Adipose tissue (tissue), 3 donors: ENCODE results near the gene VWF. TPM values are rescaled to one million over a fixed set of nuclear protein-coding genes. Genes with fewer than 3 reads are reported as not detected.
"Not testable (repeated sequence)": the region's sequence is repeated elsewhere in the genome, so short reads cannot be mapped to it uniquely, and the experiment has no call there.

ENCODE experiments used
- H3K27ac ChIP-seq: one replicate; pipeline ENCODE4 v1.5.1; 2013; ENCODE audit warnings: low read depth, low read length
- WGBS, 3 donors: extraction: QIAGEN DNeasy Blood & Tissue Kit; methylation state at CpG; one replicate each; pipeline ENCODE4 v1.1.7; 2013; 5-methylcytosine and 5-hydroxymethylcytosine counted together
- polyA plus RNA-seq, 3 donors: library from polyadenylated mRNA; stranded (reverse); fragments of 200-250 nt; gene quantifications; one replicate each; pipeline ENCODE4 v1.2.3, GENCODE V29; 2013
- donor health status: healthy with polysubstance abuse.
- donor health status: Bipolar disorder and iron deficiency.
- donor health status: healthy.

Gene VWF
- polyA plus RNA-seq, 3 donors, result 41.1 to 243 (median 130) TPM

DNA sequence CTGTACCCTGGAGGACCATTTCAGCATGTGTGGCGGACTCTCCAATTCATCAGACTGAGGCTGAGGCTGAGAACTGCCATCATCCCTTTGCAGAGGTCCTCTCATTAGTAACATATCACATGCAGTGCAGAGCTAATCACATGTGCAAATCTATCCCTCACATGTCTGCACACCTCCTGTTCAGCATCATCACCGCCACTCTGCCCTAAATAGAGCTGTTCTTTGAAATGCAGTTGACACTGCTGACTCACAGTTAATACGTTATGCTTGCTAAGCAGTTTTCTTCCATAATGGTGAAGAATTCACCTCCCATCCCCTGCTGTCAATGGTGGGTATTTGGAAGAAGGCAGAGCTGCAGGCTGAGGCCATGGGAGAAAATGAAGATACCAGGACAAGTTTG, 94.4 kb downstream of the VWF start:
- no peak overlapping the region for H3K27ac ChIP-seq
- 77 to 86% (median 84%) methylated on average over 3 of the region's 3 CpGs for WGBS, 3 donors

DNA sequence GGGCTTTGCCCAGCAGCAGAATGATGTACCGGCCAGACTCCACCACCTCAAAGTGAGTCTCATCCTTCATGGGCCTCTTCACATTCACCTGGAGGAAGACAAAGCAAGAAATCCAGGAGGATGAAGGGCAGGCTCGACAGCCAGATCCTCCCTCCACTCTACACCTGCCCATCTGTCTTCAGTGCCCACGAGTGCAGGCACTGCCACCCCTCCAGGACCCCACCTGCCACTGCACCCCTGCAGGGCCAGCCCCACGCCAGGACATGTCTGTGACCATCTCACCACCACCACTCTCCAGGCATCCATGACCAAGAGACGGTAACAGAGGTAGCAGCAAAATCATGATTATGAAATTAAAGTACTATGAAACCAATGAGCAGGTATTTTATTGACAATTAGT, 95.1 kb downstream of the VWF start:
- H3K27ac ChIP-seq, result no peak overlapping the region
- WGBS, 3 donors, result 79 to 89% (median 88%) methylated on average over 5 of the region's 5 CpGs

DNA sequence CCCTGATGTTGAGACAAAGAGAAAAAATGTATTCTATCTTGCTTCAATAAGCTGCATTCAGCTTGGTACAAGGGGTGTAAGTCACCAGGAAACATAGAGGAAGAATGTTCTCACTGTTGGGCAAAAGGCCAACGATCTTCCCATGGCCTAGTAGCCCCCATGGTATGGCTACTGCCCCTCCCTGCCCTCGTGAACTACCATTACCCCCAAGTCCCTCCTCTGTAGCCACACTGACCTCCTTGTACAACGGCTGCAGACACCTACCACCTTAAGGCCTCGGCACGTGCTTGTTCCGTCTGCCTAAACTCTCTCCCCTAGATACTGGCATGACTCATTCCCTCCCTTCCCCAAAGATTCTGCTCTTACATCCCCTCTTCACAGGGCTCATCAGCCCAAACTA, 97.5 kb downstream of the VWF start:
- no peak overlapping the region for H3K27ac ChIP-seq
- WGBS, 3 donors, result 53 to 76% (median 69%) methylated on average over 6 of the region's 6 CpGs

DNA sequence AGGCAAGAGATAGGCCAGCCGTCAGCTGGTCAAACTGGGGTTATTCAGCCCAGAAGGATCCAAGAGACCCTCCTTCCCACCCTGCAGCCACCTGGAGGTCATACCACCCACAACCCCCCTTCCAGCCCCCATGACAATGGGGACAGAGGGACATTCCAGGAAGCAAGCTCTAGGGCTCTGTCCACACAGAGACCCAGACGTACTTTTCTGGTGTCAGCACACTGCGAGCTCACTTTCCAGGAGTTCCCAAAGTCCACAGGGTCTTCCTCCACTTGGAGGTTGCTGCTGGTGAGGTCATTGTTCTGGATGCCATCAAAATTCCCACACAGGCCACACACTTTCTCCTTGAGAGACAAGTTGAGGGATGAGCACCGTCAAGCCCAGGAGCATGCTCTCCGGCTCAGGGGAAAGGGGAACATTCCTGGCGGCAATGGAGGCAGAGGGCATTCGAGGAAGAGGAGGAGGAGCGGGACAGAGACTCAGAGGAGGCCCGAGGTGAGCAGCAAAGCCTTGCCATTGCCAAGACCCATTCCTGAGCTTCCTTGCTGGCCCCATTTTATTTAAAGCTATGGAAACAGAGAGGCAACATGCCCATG, 98.7 kb downstream of the VWF start:
- WGBS, 3 donors, result 56 to 84% (median 81%) methylated on average over 8 to 9 of the region's 9 CpGs
- H3K27ac ChIP-seq, result not testable (repeated sequence)

DNA sequence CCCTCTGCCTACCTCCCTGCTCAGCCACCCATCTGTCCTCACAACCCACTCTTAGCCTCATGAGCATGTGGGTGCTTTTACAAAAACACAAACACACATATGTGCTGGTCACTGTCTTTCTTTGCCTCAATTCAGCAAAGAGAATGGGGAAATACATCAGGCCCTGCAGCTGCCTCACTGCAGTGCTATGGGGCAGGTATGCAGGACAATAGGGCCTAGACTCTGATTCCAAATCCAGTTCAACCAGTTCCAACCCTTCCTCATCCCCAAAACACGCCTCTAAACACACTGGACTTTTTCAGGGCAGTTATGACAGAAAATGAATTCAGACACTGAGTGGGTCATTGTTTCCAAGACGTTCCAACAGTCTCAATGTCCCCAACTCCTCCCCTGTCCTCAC, 100.4 kb downstream of the VWF start:
- H3K27ac ChIP-seq, result not testable (repeated sequence)
- 42 to 78% (median 69%) methylated on average over 2 of the region's 2 CpGs for WGBS, 3 donors

DNA sequence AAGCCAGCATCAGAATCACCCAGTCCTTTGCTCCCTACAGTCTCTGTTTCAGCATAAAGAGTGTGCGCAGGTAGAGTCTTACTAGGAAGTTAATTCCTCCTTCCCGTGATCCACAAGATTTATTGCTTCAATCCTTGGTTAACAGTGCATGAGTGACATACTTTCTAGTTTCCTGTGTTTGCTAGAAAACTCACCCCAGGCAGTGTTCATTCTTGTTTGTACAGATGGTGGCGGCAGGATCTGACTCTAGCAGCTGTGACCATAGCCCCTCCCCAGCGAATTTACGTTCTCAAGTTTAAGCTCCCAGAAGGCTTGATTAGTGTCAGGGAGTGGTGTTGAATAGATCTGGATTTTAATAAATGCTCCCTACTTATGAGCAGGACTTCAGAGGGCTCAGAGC, 103.5 kb downstream of the VWF start:
- H3K27ac ChIP-seq, result no peak overlapping the region
- WGBS, 3 donors, result 48 to 50% (median 49%) methylated on average over 5 of the region's 5 CpGs

DNA sequence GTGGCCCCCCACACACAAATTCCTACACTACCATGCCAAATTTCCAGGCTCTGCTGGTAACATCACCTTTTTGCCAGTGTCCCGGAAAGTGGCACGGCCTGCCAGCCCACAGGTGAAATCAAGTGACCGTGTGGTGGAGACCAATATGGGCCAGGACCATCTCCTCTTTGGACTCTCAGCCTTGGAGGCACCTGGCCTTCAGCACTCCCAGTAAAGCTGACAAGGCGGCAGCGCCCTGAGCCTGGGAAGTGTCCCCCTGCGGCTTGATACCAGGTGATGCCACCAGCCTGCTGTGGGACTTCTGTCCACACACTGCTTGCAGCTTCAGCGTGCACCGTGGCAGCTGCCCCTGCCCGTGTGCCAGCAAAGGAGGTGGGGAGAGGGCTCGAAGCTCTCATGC, 104.0 kb downstream of the VWF start:
- H3K27ac ChIP-seq, result not testable (repeated sequence)
- 78 to 82% (median 79%) methylated on average over 8 to 10 of the region's 10 CpGs for WGBS, 3 donors

DNA sequence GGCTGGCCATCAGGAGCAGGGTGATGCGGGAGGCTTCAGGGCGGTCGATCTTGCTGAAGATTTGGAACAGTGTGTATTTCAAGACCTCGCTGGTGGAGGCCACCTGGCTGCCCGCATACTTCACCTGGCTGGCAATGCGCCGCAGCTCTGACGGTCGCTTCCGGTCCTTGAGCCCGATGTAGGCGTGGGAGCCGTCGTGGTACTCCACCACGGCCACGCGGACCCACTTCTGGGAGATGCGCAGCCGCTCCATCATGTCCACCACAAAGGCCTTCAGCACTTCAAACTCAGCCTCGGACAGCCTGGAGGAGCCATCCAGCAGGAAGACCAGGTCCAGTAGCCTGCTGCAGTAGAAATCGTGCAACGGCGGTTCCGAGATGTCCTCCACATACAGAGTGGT, 105.2 kb downstream of the VWF start:
- WGBS, 3 donors, result 93 to 98% (median 96%) methylated on average over 23 to 24 of the region's 24 CpGs
- H3K27ac ChIP-seq, result not testable (repeated sequence)

DNA sequence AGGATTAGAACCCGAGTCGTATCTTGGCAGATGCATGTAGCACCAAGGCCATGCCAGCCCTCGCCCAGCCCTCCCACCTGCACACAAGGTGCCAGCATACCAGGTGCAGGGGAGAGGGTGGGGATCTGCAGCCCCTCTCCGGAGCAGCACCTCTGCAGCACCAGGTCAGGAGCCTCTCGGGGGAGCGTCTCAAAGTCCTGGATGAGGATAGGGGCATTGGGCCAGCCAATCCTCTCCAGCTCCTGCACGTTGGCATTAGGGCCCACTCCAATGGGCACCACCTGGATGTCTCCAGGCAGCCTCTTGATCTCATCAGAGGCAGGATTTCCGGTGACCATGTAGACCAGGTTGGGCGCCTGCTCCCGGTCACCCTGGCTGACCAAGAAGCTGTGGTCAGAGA, 106.2 kb downstream of the VWF start:
- no peak overlapping the region for H3K27ac ChIP-seq
- 81 to 91% (median 89%) methylated on average over 9 to 10 of the region's 10 CpGs for WGBS, 3 donors

DNA sequence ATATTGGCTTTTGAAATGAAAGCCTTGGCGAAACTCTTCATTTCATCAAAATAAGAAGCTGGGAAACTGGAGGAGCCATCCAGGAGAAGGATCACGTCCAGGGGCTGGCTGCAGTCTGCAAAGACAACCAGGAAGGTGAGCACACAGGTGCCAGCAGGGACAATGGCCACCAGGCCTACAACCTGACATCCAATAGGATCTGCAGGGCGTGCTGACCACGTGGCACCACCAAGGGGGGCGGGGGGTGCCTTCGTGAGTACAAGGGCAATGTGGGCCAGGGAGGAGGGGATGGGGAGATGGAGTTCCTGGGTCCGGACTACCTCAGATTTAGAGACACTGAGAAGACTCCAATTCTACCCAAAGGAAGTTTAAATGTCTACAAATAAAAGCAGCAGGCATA, 107.7 kb downstream of the VWF start:
- H3K27ac ChIP-seq, result no peak overlapping the region
- WGBS, 3 donors, result 67 to 79% (median 75%) methylated on average over 7 of the region's 7 CpGs

DNA sequence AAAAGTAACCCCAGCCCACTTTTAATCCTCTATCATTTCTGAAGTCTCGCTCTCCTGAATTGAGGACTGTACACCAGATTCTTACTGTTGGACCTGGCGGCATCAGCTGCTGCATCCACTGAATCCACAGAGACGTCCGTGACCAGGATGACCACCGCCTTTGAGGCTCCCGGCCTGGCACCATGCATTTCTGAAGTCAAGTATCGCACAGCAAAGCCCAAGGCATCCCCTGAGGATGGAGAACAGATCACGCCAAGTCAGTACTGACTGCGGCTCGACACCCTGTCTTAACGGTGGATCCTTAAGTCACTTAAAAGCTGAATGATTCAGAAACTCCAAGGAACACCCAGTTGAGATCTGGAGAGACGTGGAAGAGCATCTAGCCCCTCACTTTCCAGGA, 108.5 kb downstream of the VWF start:
- 86 to 94% (median 93%) methylated on average over 12 of the region's 12 CpGs for WGBS, 3 donors
- not testable (repeated sequence) for H3K27ac ChIP-seq

DNA sequence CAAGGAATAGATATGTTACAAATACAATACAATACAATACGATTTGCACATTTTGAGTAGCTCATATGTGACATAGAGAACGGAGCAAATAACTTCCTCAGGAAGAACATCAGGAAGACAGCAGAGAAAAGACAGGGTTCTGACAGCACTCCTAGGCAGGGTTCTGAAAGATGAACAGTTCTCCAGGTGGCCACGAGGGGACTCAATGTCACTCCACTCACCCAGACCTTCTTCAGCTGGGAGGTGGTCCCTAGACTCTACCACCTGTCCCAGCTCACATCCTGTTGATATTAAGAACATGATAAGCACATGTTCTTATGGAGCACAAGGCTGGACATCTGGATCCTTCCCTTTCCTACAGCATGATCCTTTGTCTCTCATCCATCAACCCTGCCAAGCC, 109.2 kb downstream of the VWF start:
- WGBS, 3 donors, result 34 to 48% (median 46%) methylated on average over 2 to 3 of the region's 3 CpGs
- H3K27ac ChIP-seq, result not testable (repeated sequence)

DNA sequence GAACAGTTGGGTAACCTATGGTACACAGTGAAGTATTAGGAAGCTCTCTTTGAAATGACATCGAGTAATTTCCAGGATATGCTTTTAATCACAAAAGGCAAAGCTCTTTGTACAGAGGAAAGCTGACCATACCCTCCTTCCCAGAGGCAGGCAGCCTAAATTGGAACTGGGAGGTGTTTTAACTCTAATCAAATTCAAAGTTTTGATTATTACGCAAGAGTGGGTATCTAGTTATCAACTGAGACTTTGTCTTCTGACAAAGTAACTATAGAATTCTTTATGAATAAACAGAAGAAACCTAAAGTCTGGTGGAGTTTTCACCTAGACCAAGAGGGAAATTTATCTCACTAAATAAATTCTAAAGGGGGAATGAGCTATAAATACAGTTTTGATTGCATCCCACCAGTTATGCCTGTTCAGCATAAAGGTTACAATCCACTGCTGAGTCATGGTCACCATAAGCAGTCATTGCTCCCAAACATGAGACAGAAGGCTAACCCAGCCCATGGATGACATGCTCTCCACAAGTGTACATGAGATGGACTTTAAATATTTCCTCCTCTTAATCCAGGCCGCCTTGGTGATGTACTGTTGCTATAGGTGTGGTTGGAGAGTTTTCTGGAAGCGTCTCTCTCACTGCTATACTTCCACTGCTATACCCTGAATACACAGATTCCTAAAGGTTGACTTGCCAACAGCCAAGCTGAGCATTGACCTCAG, 113.7 kb downstream of the VWF start:
- H3K27ac ChIP-seq, result not testable (repeated sequence)
- WGBS, 3 donors, result 79 to 92% (median 87%) methylated on average over 4 of the region's 4 CpGs

DNA sequence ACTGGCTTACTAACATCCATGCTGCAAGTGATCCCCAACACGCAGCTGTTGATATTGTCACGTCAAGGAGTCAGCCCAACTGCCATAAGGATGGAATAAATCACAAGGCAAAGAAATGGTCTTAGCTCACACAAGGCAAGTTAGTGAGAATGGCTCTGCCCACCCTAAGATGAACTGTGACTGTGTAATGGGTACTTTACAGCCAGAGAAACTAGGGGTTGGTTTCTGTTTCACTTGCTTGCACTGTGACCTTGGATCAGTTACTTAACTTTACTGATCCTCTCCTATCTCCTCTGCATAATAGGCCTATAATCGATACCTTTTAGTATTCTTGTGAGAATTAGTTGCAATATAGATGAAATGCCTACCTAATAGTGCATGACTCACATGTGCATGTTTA, 127.2 kb downstream of the VWF start:
- no peak overlapping the region for H3K27ac ChIP-seq
- 82 to 96% (median 96%) methylated on average over 3 of the region's 3 CpGs for WGBS, 3 donors

DNA sequence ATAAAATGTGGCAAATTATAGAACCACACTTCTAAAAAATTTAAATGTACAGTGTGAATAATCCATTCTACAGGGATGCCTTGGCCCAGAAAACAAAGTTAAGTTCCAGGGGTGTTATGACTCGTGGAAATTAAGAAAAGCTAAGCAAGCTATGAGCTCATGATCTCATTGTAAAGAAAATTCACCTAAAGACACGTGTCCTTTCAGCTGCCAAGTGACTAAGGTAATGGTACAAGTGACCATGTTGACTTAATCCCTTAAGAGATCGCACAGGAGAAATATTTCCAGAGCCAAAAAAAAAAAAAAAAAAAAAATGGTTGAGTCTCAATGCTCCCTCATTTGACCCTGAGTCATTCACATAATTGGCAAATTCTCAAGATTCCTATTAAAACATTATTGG, 128.0 kb downstream of the VWF start:
- no peak overlapping the region for H3K27ac ChIP-seq
- 70 to 81% (median 79%) methylated on average over 3 of the region's 3 CpGs for WGBS, 3 donors

DNA sequence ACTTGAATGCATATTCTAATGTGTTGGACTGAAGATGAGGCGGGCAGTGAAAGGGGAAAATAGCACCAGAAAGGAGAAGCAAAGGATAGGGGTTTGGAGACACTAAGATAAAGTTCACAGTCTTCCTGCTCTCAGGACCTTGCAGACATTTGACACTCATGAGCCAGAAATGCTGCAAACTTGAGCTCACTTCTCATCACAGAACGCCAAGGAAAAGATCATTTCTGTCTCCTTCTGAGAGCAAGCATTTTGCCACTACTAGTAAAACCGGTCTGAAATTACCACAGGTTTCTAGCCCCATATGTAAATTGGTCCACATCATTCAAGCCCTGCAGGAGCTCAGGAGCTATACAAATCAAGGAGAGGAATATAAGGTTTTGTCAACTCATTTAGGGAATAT, 134.8 kb downstream of the VWF start:
- H3K27ac ChIP-seq, result no peak overlapping the region
- 83 to 90% (median 86%) methylated on average over 3 of the region's 3 CpGs for WGBS, 3 donors

DNA sequence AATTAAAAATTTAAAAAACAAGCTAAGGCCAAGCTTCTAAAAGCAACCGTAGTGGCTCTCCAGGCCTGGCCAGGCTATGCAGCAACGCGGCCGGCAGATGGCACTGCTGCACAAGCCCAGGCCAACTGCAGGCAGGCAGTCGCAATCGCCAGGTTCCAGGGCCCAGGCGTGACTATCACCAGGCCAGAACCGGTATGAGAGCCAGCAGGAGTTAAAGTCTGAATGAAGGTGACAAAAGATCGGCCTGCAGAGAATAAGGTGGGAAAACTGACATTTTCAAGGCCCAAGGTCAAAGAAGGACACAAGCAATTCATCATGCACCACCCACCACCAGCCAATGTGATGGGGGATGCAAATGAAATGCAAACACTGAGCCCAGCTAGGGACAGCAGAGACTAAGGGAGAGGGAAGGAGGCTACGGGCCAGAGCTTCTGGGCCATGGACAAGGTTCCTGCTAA, 135.8 kb downstream of the VWF start:
- H3K27ac ChIP-seq, result no peak overlapping the region
- WGBS, 3 donors, result 4 to 7% (median 5%) methylated on average over 10 of the region's 10 CpGs

DNA sequence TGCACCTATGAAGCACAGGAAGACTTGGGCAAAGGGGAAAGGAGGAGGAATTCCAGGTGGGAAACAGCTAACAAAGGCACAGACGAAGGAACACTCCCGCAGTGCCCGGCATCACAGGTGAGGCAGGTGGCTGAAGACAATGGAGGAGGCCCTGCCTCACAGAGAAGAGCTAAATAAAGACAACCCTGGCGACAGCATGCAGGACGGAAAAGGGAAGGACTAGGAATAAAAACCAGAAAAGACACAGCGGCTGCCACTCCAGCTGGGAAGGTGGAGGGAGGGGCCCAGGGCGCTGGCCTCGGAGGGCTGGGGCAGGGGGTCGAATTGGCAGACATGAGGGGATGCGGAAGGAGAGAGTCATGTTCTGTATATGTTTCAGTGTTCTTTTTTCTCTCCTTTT, 136.4 kb downstream of the VWF start:
- no peak overlapping the region for H3K27ac ChIP-seq
- WGBS, 3 donors, result 57 to 70% (median 69%) methylated on average over 10 of the region's 10 CpGs

DNA sequence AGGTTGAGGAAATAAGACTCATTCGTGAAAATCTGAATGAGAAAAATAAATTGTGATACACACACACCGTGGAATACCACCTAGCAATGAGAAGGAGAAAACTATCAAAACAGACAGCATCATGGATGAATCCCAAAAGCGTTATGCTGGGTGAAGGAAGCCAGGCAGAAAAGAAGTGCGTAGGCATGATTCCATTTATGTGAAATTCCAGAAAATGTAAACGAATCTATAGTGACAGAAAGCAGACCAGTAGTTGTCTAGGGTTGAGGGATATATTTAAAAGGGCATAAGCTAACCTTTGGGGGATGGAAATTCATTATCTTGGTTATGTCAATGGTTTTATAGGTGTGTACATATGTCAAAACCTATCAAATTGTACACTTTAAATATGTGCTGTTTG, 136.9 kb downstream of the VWF start:
- WGBS, 3 donors, result 78 to 83% (median 80%) methylated on average over 5 of the region's 5 CpGs
- H3K27ac ChIP-seq, result no peak overlapping the region

DNA sequence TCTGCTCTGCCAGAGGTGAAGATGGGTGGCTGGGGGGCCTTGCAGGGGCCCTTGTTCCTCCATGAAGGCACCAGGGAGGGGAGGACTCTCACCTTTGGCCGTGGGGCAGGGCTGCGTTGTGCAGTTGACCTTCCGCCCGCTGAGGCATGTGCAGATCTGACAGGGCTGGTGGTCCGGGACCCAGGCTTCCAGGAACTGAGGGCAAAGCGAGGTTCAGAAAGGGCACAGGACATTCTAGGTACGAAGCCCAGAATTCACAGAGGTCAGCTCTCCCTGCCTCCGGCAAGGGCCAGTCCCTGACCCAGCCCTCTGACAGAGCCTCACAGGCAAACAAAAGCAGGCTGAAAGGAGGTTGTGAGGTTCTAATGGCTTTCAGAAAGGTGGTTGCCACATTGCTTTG, 139.0 kb downstream of the VWF start:
- 64 to 79% (median 76%) methylated on average over 8 of the region's 8 CpGs for WGBS, 3 donors
- no peak overlapping the region for H3K27ac ChIP-seq
